Fibroblast of lung (primary cell): ENCODE results near the gene KIF1A. TPM values are rescaled to one million over a fixed set of nuclear protein-coding genes. Genes with fewer than 3 reads are reported as not detected.

Experiments
- DNase-seq, 2 donors: peaks; one replicate each; pipeline versions ENCODE4 v3.0.0 to v3.0.0-alpha.2; 2010; ENCODE audit warnings: low read depth in 2 of 2
- H2AFZ ChIP-seq: 2 replicates; pipeline ENCODE4 v1.5.1; 2012; ENCODE audit warnings: low read length, control low read depth, inconsistent platforms
- H3K27ac ChIP-seq: 2 replicates; pipeline ENCODE4 v1.5.1; 2011; ENCODE audit warnings: low read length, control low read depth; ENCODE audit not compliant: insufficient read depth
- H3K27me3 ChIP-seq: 2 replicates; pipeline ENCODE4 v1.5.1; 2011; ENCODE audit warnings: mild to moderate bottlenecking, low read length; ENCODE audit not compliant: control insufficient read depth, insufficient read depth
- H3K36me3 ChIP-seq: 2 replicates; pipeline ENCODE4 v1.5.1; 2011; ENCODE audit warnings: low read length; ENCODE audit not compliant: control insufficient read depth, insufficient read depth
- H3K4me1 ChIP-seq: 2 replicates; pipeline ENCODE4 v1.5.1; 2011; ENCODE audit warnings: low read length; ENCODE audit not compliant: control insufficient read depth, insufficient read depth; ENCODE audit errors: extremely low read depth
- H3K4me2 ChIP-seq: 2 replicates; pipeline ENCODE4 v1.5.1; 2011; ENCODE audit warnings: low read length, control low read depth; ENCODE audit not compliant: insufficient read depth; ENCODE audit errors: extremely low read depth
- H3K4me3 ChIP-seq, 4 experiments: fragments of 200-600 bp in 1 of 4; sonication (generic) in 1 of 4; replicated peaks in 1 of 4; 2 replicates each; pipeline ENCODE4 v1.5.1; 2011 to 2016; ENCODE audit warnings: low read length in 4 of 4, low read depth in 3 of 4, mild to moderate bottlenecking in 3 of 4, control low read depth in 2 of 4, inconsistent platforms in 1 of 4, mixed read lengths in 1 of 4; ENCODE audit not compliant: insufficient read depth in 1 of 4; ENCODE audit errors: control extremely low read depth in 1 of 4
- H3K79me2 ChIP-seq: 2 replicates; pipeline ENCODE4 v1.5.1; 2012; ENCODE audit warnings: mild to moderate bottlenecking, low read length, inconsistent platforms; ENCODE audit not compliant: control insufficient read depth, insufficient read depth
- H3K9ac ChIP-seq: 2 replicates; pipeline ENCODE4 v1.5.1; 2011; ENCODE audit warnings: mild to moderate bottlenecking, low read length, control low read depth; ENCODE audit not compliant: insufficient read depth
- H3K9me3 ChIP-seq: 2 replicates; pipeline ENCODE4 v1.5.1; 2012; ENCODE audit warnings: low read depth, low read length; ENCODE audit not compliant: control insufficient read depth, insufficient read depth
- H4K20me1 ChIP-seq: 2 replicates; pipeline ENCODE4 v1.5.1; 2011; ENCODE audit warnings: low read length; ENCODE audit not compliant: control insufficient read depth, insufficient read depth; ENCODE audit errors: extremely low read depth
- EZH2 ChIP-seq: IDR thresholded peaks from 2 replicates; pipeline ENCODE4 v1.5.1; 2012; ENCODE audit warnings: low read length, control low read depth, mild to moderate bottlenecking; ENCODE audit errors: missing control alignments
- polyA plus RNA-seq, 2 donors: library from polyadenylated mRNA; depleted of rRNA in 1 of 2; stranded (reverse) in 1 of 2; unstranded in 1 of 2; fragments of >200 nt; gene quantifications; 2 replicates each; pipeline ENCODE4 v1.2.1, GENCODE V29; 2011 to 2012; ENCODE audit warnings: missing spikeins in 1 of 2
- total RNA-seq: library from RNA; depleted of rRNA; stranded (reverse); fragments of >200 nt; gene quantifications from 2 replicates; pipeline ENCODE4 v1.2.1, GENCODE V29; 2014
- TF ChIP-seq, protein P1 (sequence below), 2 donors: IDR thresholded peaks in 1 of 2; conservative IDR thresholded peaks in 1 of 2; 1 replicate in 1 of 2; 2 replicates in 1 of 2; pipeline ENCODE4 v1.5.1; 2011 to 2012; ENCODE audit warnings: low read length in 2 of 2, control low read depth in 1 of 2, inconsistent platforms in 1 of 2, low read depth in 1 of 2, mild to moderate bottlenecking in 1 of 2

Gene KIF1A
- total and polyA plus RNA-seq, 2 donors (not counting 1 experiment from before 2014, with no cell fraction given) = 0.05 TPM; not detected in 1

DNA sequence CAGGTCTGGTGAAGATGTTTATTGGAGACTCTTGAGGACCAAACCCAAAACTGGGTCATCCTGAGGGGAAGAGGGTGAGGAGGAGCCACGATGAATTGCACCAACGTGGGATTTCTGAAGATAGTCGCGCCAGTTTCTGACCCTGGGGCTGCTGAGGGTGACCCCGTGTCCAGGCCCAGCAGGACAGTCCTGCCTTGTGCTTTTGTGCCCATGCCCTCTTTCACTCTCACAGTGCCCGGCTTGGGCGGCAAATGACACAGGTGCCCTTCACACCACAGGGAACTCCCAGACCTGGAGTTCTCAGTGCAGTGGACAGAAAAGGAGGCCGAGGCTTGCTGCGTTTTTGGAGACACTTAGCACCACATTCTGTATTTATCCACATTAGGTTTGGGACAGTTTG lies 15.5 kb upstream of the KIF1A start:
- Histone ChIP-seq H3K4me3 (no peak overlapping the region), H3K4me2 (no peak overlapping the region), H3K4me1 (peaks cover 3% of the 10 kb centered on the region), H3K9me3 (no peaks in the 10 kb centered on the region), H4K20me1 (no peaks in the 10 kb centered on the region), H2AFZ (no peak overlapping the region), H3K79me2 (no peaks in the 10 kb centered on the region), H3K36me3 (no peaks in the 10 kb centered on the region), H3K9ac (no peak overlapping the region), H3K27ac (no peak overlapping the region), H3K27me3 (peaks cover 19% of the 10 kb centered on the region)
- no peak for DNase-seq
- TF ChIP-seq, protein P1, sequence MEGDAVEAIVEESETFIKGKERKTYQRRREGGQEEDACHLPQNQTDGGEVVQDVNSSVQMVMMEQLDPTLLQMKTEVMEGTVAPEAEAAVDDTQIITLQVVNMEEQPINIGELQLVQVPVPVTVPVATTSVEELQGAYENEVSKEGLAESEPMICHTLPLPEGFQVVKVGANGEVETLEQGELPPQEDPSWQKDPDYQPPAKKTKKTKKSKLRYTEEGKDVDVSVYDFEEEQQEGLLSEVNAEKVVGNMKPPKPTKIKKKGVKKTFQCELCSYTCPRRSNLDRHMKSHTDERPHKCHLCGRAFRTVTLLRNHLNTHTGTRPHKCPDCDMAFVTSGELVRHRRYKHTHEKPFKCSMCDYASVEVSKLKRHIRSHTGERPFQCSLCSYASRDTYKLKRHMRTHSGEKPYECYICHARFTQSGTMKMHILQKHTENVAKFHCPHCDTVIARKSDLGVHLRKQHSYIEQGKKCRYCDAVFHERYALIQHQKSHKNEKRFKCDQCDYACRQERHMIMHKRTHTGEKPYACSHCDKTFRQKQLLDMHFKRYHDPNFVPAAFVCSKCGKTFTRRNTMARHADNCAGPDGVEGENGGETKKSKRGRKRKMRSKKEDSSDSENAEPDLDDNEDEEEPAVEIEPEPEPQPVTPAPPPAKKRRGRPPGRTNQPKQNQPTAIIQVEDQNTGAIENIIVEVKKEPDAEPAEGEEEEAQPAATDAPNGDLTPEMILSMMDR (conservative IDR thresholded peaks at IDR 0.05 in 1 of 2, IDR thresholded peaks at IDR 0.05 in 1 of 2; ENCODE audit: low read depth in 1 of 2, low read length in 2 of 2) = no peak
- TF ChIP-seq EZH2 = no peak

DNA sequence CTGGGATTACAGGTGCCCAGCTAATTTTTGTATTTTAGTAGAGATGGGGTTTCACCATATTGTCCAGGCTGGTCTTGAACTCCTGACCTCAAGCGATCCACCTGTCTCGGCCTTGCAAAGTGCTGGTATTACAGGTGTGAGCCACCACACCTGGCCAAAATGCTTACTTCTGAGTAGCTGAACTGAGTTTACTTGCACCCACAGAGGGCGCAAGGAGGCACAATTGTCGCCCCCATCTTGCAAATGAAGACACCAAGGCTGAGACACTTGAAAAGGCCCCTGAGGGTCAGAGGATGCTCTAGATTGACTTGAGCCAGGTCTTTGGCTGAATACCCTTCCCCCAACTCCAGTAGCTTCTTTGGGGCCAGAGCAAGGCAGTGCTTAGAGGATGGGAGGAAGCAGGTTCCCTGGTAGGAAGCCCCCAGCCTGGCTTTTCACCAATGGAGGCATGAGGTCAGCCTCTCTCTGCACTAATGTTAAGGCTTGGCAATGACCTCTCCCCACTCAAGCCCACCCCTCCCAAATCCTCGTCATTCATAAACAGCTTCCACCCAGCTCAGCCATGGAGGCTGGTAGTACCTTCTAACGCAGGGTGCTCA lies 14.5 kb upstream of the KIF1A start:
- TF ChIP-seq, protein P1 (conservative IDR thresholded peaks at IDR 0.05 in 1 of 2, IDR thresholded peaks at IDR 0.05 in 1 of 2; ENCODE audit: low read depth in 1 of 2, low read length in 2 of 2) = no peak
- no peak overlapping the region for H3K4me3 ChIP-seq
- H3K9me3 ChIP-seq = no peaks in the 10 kb centered on the region
- H2AFZ ChIP-seq = no peak overlapping the region
- H3K27ac ChIP-seq = no peak overlapping the region
- H3K9ac ChIP-seq = no peak overlapping the region
- H3K79me2 ChIP-seq = no peaks in the 10 kb centered on the region
- H3K27me3 ChIP-seq = peaks cover 13% of the 10 kb centered on the region
- H3K36me3 ChIP-seq = no peaks in the 10 kb centered on the region
- peaks cover 3% of the 10 kb centered on the region for H3K4me1 ChIP-seq
- H4K20me1 ChIP-seq = no peaks in the 10 kb centered on the region
- no peak overlapping the region for H3K4me2 ChIP-seq
- no peak for DNase-seq

DNA sequence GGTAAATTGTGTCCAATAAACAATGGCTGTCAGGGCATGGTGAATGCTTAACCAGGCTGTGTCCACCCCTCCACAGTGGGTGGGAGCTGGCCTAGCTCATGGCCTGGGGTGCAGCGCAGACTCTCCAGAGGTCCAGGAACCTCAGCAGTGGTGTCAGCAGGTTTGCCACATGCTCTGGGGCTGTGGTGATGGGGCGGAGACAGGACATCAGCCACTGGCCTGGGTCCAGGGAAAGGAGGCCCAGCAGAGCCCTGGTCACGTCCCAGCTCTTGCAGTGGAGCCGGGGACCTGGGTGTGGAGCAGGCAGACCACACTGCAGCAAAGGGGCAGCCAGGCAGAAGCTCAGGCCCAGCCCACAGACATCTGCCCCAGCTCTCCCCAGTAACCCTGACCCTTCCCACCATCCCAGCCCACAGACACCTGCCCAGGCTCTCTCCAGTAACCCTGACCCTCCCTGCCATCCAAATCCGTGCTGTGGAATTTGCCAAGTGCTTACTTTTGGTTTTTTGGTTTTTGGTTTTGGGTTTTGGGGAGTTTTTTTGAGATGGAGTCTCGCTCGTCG lies 13.8 kb upstream of the KIF1A start:
- Histone ChIP-seq H3K9ac (no peak overlapping the region), H4K20me1 (no peaks in the 10 kb centered on the region), H3K4me1 (peaks cover 3% of the 10 kb centered on the region), H3K4me2 (no peak overlapping the region), H3K4me3 (no peak overlapping the region), H3K79me2 (no peaks in the 10 kb centered on the region), H3K27me3 (peaks cover 11% of the 10 kb centered on the region), H3K36me3 (no peaks in the 10 kb centered on the region), H3K27ac (no peak overlapping the region), H3K9me3 (no peaks in the 10 kb centered on the region), H2AFZ (no peak overlapping the region)
- no peak for DNase-seq
- no peak for TF ChIP-seq EZH2
- TF ChIP-seq, protein P1 (conservative IDR thresholded peaks at IDR 0.05 in 1 of 2, IDR thresholded peaks at IDR 0.05 in 1 of 2; ENCODE audit: low read depth in 1 of 2, low read length in 2 of 2) = no peak
